HG03432 (cell line): ENCODE data around the gene HOMER1.
A peak's percentile ranks its signal among the peaks of the same experiment; 100 is the strongest.

Source experiments
- ATAC-seq: cut with Tn5 transposase; IDR thresholded peaks from one replicate; pipeline ENCODE4 v1.9.1; 2021; ENCODE audit warnings: mild to moderate bottlenecking, moderate library complexity; ENCODE audit not compliant: unreplicated experiment

HOMER1 gene

GRCh38 chr5:79490323-79490936 lies 23.5 kb downstream of the HOMER1 start:
- no peak for ATAC-seq

GRCh38 chr5:79489773-79490172 lies 24.2 kb downstream of the HOMER1 start:
- no peak for ATAC-seq

- no peak for ATAC-seq
Measured at GRCh38 chr5:79488775-79489174, 25.2 kb downstream of the HOMER1 start.

DNA sequence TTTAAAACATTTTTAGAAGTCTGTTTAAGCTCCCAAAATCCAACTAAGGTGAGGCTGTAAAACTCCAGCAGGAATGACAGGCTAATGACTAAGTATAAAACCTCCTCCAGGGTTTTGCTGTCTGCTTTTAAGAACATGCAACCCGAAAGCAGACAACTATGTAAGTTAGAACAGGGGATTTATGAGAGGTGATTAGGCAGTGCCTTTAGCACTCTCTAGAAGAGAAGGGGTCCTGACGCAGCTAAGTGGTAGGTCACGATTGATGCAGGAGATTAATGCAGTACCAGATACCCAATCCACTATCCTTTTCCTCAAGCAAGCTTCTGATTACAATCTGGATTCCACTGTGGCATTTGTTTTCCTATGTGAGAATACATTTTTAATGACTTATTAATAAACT lies 25.9 kb downstream of the HOMER1 start:
- no peak for ATAC-seq

DNA sequence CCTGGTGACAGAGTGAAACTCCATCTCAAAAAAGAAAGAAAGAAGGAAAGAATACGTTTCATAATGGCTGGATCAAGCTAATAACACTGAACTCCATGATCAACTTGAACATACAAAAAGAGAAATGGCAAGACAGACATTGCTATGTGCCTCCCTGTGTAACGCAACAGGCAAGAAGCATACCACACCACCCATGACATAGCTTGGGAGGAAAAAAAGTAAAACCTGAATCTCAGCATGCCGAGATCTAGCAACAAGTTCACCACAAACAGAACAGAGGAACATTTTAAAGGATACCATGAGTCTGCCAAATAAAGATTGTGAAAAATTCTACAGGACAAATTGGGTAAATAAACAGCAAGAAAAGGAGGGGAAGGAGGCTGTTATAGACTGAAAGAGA lies 26.7 kb downstream of the HOMER1 start:
- no peak for ATAC-seq

DNA sequence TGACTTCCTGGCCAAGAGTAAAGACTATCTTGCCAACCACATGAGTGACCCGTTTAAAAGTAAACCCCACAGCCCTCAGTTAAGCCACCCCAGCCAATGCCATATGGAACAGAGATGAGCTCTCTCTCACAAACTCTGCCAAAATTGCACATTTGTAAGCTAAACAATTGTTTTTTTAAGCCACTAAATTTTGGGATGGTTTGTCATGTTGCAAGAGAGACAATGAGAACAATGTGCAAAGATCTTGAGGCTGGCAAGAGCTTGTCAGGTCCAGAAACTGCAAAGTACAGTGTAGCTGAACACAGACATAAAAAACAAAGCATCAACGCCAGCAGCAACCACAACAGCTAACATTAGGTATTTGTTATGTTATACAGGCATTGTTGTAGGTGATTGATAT lies 27.8 kb downstream of the HOMER1 start:
- ATAC-seq = no peak

GRCh38 chr5:79484731-79485130 lies 29.2 kb downstream of the HOMER1 start:
- no peak for ATAC-seq

GRCh38 chr5:79481574-79481973 lies 32.4 kb downstream of the HOMER1 start:
- ATAC-seq = no peak

DNA sequence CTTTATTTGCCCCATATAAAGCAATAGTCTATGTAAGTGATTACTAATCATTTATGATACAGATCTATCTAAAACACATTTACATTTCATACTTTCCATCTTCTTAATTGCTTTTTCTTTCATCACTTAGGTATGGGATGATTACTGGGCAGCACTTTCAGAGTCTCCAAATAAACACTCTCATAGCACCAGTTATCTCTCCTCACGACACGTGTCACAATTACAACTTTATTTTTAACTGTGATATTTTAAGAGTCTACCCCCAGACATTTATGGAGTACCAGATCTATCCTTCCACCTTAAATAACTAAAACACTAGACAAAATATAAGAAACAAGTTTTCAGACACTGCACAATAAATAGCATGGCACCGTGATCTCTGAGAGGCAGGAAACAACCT lies 32.9 kb downstream of the HOMER1 start:
- ATAC-seq = no peak

DNA sequence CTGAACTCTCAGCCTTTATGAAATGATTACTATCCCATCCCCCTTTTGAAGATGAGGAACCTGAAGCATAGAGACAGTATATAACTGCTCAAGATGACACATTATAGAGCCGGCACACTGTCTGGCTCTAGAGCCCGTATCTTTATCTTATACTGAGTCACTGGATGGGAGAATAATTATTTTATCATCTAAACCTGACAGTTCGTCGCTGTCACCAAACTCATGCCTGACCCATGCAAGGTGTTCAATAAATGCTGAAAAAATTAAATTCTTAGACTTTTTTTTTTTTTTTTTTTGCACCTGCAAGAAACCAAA lies 38.8 kb downstream of the HOMER1 start:
- no peak for ATAC-seq

- no peak for ATAC-seq
Measured at GRCh38 chr5:79474367-79475151, 39.4 kb downstream of the HOMER1 start.

DNA sequence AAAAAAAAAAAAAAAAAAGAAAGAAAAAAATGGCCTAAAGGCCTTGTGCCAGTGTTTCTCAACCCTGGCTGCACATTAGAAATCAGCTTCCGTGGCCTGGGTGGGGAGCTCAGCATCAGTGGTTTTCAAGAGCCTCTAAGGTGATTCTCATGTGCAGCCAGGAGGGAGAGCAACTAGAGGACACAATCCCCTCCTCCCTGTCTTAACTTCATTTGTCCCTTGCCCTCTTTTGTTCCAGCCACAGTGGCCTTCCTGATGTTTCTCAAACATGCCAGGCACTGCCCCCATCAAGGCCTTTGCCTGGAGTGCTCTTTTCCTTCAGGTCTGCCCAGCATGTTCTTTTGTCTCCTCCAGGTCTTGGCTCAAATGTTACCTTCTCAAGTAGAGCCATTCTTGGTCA lies 42.4 kb downstream of the HOMER1 start:
- no peak for ATAC-seq

GRCh38 chr5:79464695-79465332 lies 49.1 kb downstream of the HOMER1 start:
- no peak for ATAC-seq

- ATAC-seq = no peak
Measured at GRCh38 chr5:79464278-79464677, 49.7 kb downstream of the HOMER1 start.

DNA sequence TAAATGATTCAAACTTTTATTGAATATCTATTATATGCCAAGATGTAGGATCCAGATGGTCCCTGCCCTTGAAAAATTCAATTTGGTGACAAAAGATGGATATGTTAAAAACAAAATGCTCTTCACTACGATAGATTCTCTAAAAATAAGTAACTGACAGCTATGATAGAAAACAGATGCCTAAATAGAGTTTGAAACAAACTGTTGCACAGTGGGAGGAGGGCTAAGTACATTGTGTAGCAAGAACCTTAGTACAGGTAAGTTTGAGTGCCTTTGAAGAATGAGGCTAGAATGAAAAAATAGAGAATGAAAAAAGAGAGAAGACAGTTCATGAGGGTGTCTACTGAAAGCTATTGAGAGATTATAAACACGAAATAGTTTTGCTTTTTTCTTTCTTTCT lies 54.3 kb downstream of the HOMER1 start:
- no peak for ATAC-seq

DNA sequence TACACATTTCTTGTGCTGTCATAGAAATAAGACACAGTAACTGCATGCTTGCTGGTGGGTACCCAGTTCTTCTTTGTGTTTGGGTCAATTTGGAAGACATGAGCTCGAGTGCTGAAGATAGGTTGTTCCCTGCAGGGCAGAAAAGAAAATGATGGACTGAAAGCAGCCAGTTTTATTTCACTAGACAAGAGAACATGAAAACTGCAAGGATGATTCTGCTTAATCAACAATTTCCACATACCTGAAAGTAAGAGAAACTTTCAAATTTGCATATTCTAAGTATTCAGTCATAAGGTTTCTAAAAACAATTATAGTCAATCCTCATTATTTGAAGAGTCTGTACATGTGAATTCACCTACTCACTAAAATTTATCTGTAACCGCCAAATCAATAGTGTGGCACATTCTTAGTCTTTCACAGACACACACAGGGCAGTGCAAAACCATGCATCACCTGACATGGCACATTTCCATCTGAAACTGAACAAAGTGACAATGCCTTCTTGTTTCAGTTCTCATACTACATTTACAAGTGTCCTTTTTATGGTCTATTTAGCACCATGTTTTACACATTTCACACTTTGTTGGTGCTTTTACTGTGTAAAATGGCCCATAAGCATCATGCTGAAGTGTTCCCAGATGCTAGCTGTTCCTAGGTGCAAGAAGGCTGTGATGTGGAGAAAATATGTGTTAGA lies 56.9 kb downstream of the HOMER1 start:
- peak; percentile 85 for ATAC-seq

DNA sequence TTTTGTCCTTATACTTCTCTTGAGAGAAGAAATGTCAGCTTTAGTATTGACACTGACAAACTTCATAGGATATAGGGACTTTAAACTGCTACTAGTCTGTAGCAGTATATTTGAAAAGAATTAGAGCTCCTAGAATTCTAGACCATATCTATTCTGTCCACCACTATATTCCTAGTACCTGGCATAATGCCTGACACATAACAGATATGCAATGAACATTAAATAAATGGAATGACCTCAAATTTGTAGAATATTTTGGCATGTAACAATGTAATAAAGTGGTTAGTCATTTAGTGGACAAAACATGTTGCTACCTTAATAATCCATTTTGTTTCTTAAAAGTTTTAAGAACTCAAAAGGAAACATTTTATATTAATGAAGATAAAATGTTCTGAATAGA lies 57.5 kb downstream of the HOMER1 start:
- no peak for ATAC-seq

- no peak for ATAC-seq
Measured at GRCh38 chr5:79454043-79454442, 59.9 kb downstream of the HOMER1 start.

DNA sequence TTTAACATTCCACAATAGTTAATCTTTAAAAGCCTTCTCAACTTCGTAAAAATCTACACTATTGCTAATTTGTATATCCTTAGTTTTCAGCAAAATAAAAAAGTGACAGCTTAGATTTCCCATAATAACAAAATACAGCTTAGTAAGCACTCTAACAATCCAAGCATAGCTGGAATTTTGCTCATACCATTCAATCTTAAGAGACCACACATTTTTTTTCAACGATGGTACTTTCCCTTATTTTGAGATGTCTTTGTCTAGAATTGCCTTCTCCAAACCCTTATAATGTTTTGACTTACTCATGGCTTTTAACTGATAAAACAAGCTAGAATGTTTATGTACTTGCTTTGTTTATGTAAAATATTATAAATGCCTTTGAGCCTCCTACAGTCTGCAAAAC lies 65.6 kb downstream of the HOMER1 start:
- ATAC-seq = no peak

GRCh38 chr5:79436821-79437220 lies 77.1 kb downstream of the HOMER1 start:
- ATAC-seq = no peak

GRCh38 chr5:79436224-79436623 lies 77.7 kb downstream of the HOMER1 start:
- no peak for ATAC-seq

DNA sequence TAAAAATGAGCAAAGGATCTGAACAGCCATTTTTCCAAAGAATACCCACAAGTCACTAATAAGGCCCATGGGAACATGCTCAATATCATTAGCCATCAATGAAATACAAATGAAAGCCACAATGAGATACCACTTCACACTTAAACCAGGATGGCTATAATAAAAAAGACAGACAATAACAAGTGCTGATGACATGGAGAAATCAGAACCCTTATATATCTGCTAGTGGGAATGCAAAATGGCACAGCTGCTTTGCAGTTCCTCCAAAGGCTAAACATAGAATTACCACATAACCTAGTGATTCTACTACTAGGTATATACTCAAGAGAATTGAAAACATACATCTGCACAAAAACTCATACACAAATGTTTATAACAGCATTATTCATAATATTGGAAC lies 83.7 kb downstream of the HOMER1 start:
- no peak for ATAC-seq
